Measurements from ENCODE around the gene GHR. TPM values are rescaled to one million over a fixed set of nuclear protein-coding genes. Genes with fewer than 3 reads are reported as not detected.

Gene GHR
- total RNA-seq, 1 experiment from 2014 or later = 0.05 TPM

GRCh38 chr5:42586625-42587024, 163.4 kb downstream of the GHR start:
- H3K27ac ChIP-seq (ENCODE audit: low read length) = no peak overlapping the region
- DNase-seq (ENCODE audit: low read depth, low spot score) (no peak), ATAC-seq (no peak)
- no peaks in the 10 kb centered on the region for H3K9me3 ChIP-seq (ENCODE audit: control insufficient read depth, insufficient read depth, low read depth, low read length)
- intact Hi-C loops (cut with micrococcal nuclease; ENCODE audit: unreplicated experiment) = loop anchor here (10.0 kb wide), 2 partner anchors 178 to 298 kb away; no protein-coding TSS in a partner anchor
- no peak overlapping the region for H3K4me3 ChIP-seq (ENCODE audit: low read depth in 2 of 2, low read length in 2 of 2)
- no TSS peak for BruUV-seq (replicated peaks)
- H3K4me1 ChIP-seq (ENCODE audit: control insufficient read depth, insufficient read depth, low read length) = no peaks in the 10 kb centered on the region
- CTCF ChIA-PET = interaction anchor here (1.4 kb wide), 1 partner anchor 164 kb away, joined by 3 read pairs; the partner anchor contains the start of gene GHR
- in situ Hi-C loops (cut with HindIII; ENCODE audit: low pct_unique_long_range_greater_than_20kb, low sequenced_read_pairs) = no loop called here
- no peaks in the 10 kb centered on the region; the same call in 1 of the 2 replicates for H3K36me3 ChIP-seq (ENCODE audit: control insufficient read depth, insufficient read depth, low read length)
- POLR2A ChIA-PET = no interaction called here
- H3K27me3 ChIP-seq (ENCODE audit: control insufficient read depth, insufficient read depth, low read length) = no peaks in the 10 kb centered on the region; the same call in none of the 2 replicates
- TF ChIP-seq SIN3A (IDR thresholded peaks at IDR 0.05; ENCODE audit: borderline replicate concordance, insufficient read depth, low read depth, low read length) (no peak), TCF7L2 (IDR thresholded peaks at IDR 0.05; ENCODE audit: low read depth, low read length) (no peak), POLR2AphosphoS5 (IDR thresholded peaks at IDR 0.05; ENCODE audit: low read depth, low read length) (no peak), REST (IDR thresholded peaks at IDR 0.05; ENCODE audit: insufficient read depth in 1 of 2, low read depth in 2 of 2, low read length in 1 of 2) (no peak)
- TF ChIP-seq, protein P1, sequence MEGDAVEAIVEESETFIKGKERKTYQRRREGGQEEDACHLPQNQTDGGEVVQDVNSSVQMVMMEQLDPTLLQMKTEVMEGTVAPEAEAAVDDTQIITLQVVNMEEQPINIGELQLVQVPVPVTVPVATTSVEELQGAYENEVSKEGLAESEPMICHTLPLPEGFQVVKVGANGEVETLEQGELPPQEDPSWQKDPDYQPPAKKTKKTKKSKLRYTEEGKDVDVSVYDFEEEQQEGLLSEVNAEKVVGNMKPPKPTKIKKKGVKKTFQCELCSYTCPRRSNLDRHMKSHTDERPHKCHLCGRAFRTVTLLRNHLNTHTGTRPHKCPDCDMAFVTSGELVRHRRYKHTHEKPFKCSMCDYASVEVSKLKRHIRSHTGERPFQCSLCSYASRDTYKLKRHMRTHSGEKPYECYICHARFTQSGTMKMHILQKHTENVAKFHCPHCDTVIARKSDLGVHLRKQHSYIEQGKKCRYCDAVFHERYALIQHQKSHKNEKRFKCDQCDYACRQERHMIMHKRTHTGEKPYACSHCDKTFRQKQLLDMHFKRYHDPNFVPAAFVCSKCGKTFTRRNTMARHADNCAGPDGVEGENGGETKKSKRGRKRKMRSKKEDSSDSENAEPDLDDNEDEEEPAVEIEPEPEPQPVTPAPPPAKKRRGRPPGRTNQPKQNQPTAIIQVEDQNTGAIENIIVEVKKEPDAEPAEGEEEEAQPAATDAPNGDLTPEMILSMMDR (IDR thresholded peaks at IDR 0.05) = no peak

DNA sequence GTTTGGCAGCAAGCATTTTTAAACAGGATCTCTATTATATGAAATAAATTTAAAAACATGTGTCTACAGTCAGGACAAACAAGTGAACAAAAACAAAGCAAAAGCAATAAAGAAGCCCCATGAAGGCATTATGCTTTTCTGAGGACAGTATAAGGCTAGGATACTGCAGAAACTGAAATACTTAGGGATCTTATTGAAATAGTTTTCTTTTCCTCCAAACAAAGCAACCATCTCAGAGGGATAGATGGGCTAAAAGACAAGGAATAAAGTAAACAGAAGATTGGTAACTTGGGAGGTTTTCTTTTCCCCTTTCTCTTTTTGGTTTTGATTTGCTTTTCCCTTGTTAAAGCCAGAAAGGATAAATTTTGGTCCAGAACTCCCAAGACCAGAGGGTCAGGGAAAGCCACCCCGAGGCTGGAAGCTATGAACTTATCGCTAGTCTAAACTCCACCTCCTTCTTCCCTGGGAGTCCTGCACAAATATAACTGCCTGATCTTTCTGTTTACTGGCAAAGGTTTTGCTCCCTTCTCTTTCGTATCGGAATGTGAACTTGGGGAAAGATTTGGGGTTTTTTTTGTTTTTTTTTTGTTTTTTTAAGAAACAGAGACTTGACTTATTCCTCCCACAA, 164.0 kb downstream of the GHR start:
- no TSS peak for BruUV-seq (replicated peaks)
- H3K27ac ChIP-seq (ENCODE audit: low read length) = no peak overlapping the region
- DNase-seq (ENCODE audit: low read depth, low spot score) = no peak
- H3K4me3 ChIP-seq (ENCODE audit: low read depth in 2 of 2, low read length in 2 of 2) = no peak overlapping the region
- no peaks in the 10 kb centered on the region for H3K9me3 ChIP-seq (ENCODE audit: control insufficient read depth, insufficient read depth, low read depth, low read length)
- ChIA-PET CTCF (interaction anchor here (0.7 kb wide), 1 partner anchor 41 kb away, joined by 3 read pairs; no protein-coding TSS in a partner anchor), POLR2A (no interaction called here)
- TF ChIP-seq SIN3A (IDR thresholded peaks at IDR 0.05; ENCODE audit: borderline replicate concordance, insufficient read depth, low read depth, low read length) (no peak), POLR2AphosphoS5 (IDR thresholded peaks at IDR 0.05; ENCODE audit: low read depth, low read length) (no peak), TCF7L2 (IDR thresholded peaks at IDR 0.05; ENCODE audit: low read depth, low read length) (no peak), REST (IDR thresholded peaks at IDR 0.05; ENCODE audit: insufficient read depth in 1 of 2, low read depth in 2 of 2, low read length in 1 of 2) (no peak)
- TF ChIP-seq, protein P1 (IDR thresholded peaks at IDR 0.05) = no peak
- H3K4me1 ChIP-seq (ENCODE audit: control insufficient read depth, insufficient read depth, low read length) = no peaks in the 10 kb centered on the region
- in situ Hi-C loops (cut with HindIII; ENCODE audit: low pct_unique_long_range_greater_than_20kb, low sequenced_read_pairs) = no loop called here
- no peaks in the 10 kb centered on the region; the same call in none of the 2 replicates for H3K27me3 ChIP-seq (ENCODE audit: control insufficient read depth, insufficient read depth, low read length)
- no peak for ATAC-seq
- H3K36me3 ChIP-seq (ENCODE audit: control insufficient read depth, insufficient read depth, low read length) = no peaks in the 10 kb centered on the region; the same call in 1 of the 2 replicates
- intact Hi-C loops (cut with micrococcal nuclease; ENCODE audit: unreplicated experiment) = loop anchor here (10.0 kb wide), 2 partner anchors 178 to 298 kb away; no protein-coding TSS in a partner anchor

All from Panc1 (cell line).